CD4-positive, alpha-beta T cell (primary cell): ENCODE measurements around the gene TNRC6B. TPM values are rescaled to one million over a fixed set of nuclear protein-coding genes. Genes with fewer than 3 reads are reported as not detected.

Experiments
- ATAC-seq: fragments of 200-7000 bp; cut with Tn5 transposase; one replicate; pipeline ENCODE4 v1.10.0; 2022; ENCODE audit warnings: mild to moderate bottlenecking; ENCODE audit not compliant: poor library complexity
- CTCF ChIA-PET: fragments of 350-600 bp; sonication (Branson Sonifier 250); formaldehyde crosslinking; loops from one replicate; lab custom pipeline; 2021; ENCODE audit warnings: antibody characterized with exemption, inconsistent platforms; lab: Charles Lee
- POLR2A ChIA-PET: fragments of 350-600 bp; sonication (Branson Sonifier 250); formaldehyde crosslinking; loops from one replicate; lab custom pipeline; 2021; ENCODE audit warnings: antibody characterized with exemption, inconsistent platforms; lab: Charles Lee
- DNase-seq, 14 experiments: peaks; one replicate each; pipeline ENCODE4 v3.0.0-alpha.2; 2013 to 2020; ENCODE audit warnings: mixed read lengths in 2 of 14
- H3K27ac ChIP-seq, 2 donors: one replicate each; pipeline versions ENCODE4 v1.5.1 to v1.7.0; 2013; ENCODE audit warnings: low read length in 2 of 2, low read depth in 1 of 2, mild to moderate bottlenecking in 1 of 2
- H3K27me3 ChIP-seq, 2 experiments: 1 replicate in 1 of 2; 2 replicates in 1 of 2; pipeline versions ENCODE4 v1.6.1 to v1.7.0; 2013; ENCODE audit warnings: low read length in 2 of 2, control low read depth in 1 of 2, mild to moderate bottlenecking in 1 of 2, moderate library complexity in 1 of 2; ENCODE audit not compliant: insufficient read depth in 2 of 2, control insufficient read depth in 1 of 2
- H3K36me3 ChIP-seq: one replicate; pipeline ENCODE4 v1.6.1; 2013; ENCODE audit warnings: low read length, control low read depth; ENCODE audit not compliant: insufficient read depth
- H3K4me1 ChIP-seq: one replicate; pipeline ENCODE4 v1.6.1; 2013; ENCODE audit warnings: low read length, control low read depth; ENCODE audit not compliant: insufficient read depth
- H3K4me3 ChIP-seq: one replicate; pipeline ENCODE4 v1.5.1; 2013; ENCODE audit warnings: mild to moderate bottlenecking, low read length, moderate library complexity
- H3K9me3 ChIP-seq, 2 experiments: 1 replicate in 1 of 2; 2 replicates in 1 of 2; pipeline versions ENCODE4 v1.6.1 to v1.7.0; 2013; ENCODE audit warnings: low read length in 2 of 2, mild to moderate bottlenecking in 2 of 2, control low read depth in 1 of 2, moderate library complexity in 1 of 2; ENCODE audit not compliant: control insufficient read depth in 1 of 2, insufficient read depth in 1 of 2
- H3K27ac Mint-ChIP-seq: one replicate; pipeline ENCODE4 v1.8.0; 2020; ENCODE audit warnings: mixed read lengths
- H3K27me3 Mint-ChIP-seq: one replicate; pipeline ENCODE4 v1.8.0; 2021; ENCODE audit warnings: mixed read lengths
- H3K36me3 Mint-ChIP-seq: one replicate; pipeline ENCODE4 v1.8.0; 2021; ENCODE audit warnings: low read depth, mixed read lengths
- H3K4me1 Mint-ChIP-seq: one replicate; pipeline ENCODE4 v1.8.0; 2021; ENCODE audit warnings: low read depth, mixed read lengths
- H3K4me3 Mint-ChIP-seq: one replicate; pipeline ENCODE4 v1.8.0; 2020; ENCODE audit warnings: mild to moderate bottlenecking, mixed read lengths
- H3K9me3 Mint-ChIP-seq: one replicate; pipeline ENCODE4 v1.8.0; 2020; ENCODE audit warnings: mixed read lengths
- CTCF ChIP-seq: fragments of 200-600 bp; IDR thresholded peaks from one replicate; pipeline ENCODE4 v1.8.0; 2022; ENCODE audit warnings: antibody characterized with exemption, mild to moderate bottlenecking
- intact Hi-C, 2 experiments: fragments of 100-400 bp; cut with DNase I in 1 of 2; cut with micrococcal nuclease in 1 of 2; formaldehyde crosslinking; loops; one replicate each; pipeline versions ENCODE4 v1.15.1 to v1.9.0; 2023 to 2025; cut with DNase I, micrococcal nuclease
- total RNA-seq, 174 experiments: library from RNA in 2 of 174; stranded (reverse) in 2 of 174; gene quantifications; one replicate each; pipeline ENCODE4 v1.2.3 and lab custom pipeline; 2021 to 2026

Gene TNRC6B
- total RNA-seq, 2 experiments from 2014 or later: 110 to 111 TPM

GRCh38 chr22:40326905-40327735 is 149.4 kb downstream of the TNRC6B start:
- intact Hi-C loops: no loop called here
- H3K4me1 ChIP-seq: peaks cover 65% of the 10 kb centered on the region
- H3K4me3 Mint-ChIP-seq: peak overlapping the region; percentile 75

GRCh38 chr22:40328546-40329456 is 151.1 kb downstream of the TNRC6B start:
- peak overlapping the region; percentile 46 for H3K4me3 Mint-ChIP-seq
- Histone ChIP-seq H3K27me3 (no peaks in the 10 kb centered on the region), H3K4me1 (peaks cover 68% of the 10 kb centered on the region), H3K27ac (no peak overlapping the region), H3K9me3 (no peaks in the 10 kb centered on the region), H3K36me3 (peaks cover 13% of the 10 kb centered on the region), H3K4me3 (no peak overlapping the region)
- ATAC-seq (no peak), DNase-seq (no peak)
- H3K27ac Mint-ChIP-seq: peak overlapping the region; percentile 97
- intact Hi-C loops: no loop called here
- H3K27me3 Mint-ChIP-seq: no peaks in the 10 kb centered on the region
- H3K9me3 Mint-ChIP-seq: no peaks in the 10 kb centered on the region
- H3K4me1 Mint-ChIP-seq: peaks cover 100% of the 10 kb centered on the region
- POLR2A ChIA-PET: interaction anchor here (0.6 to 1.7 kb wide), 4 partner anchors 16 to 776 kb away, joined by 3 to 11 read pairs (median 4); partner anchors contain the start of gene ADSL
- H3K36me3 Mint-ChIP-seq: peaks cover 33% of the 10 kb centered on the region
- no peak for TF ChIP-seq CTCF
- CTCF ChIA-PET: interaction anchor here (0.7 to 1.4 kb wide), 3 partner anchors 18 to 20 kb away, joined by 3 to 8 read pairs (median 3); no protein-coding TSS in a partner anchor

More at GRCh38 chr22:40326905-40327735, 149.4 kb downstream of the TNRC6B start:
- peak overlapping the region; percentile 97 for H3K27ac Mint-ChIP-seq
- H3K27me3 ChIP-seq: no peaks in the 10 kb centered on the region
- ChIA-PET POLR2A (interaction anchor here (0.7 to 5.9 kb wide), 5 partner anchors 8 to 150 kb away, joined by 3 to 75 read pairs (median 3); partner anchors contain the start of genes ADSL and TNRC6B), CTCF (interaction anchor here (1.0 to 3.6 kb wide), 3 partner anchors 19 to 798 kb away, joined by 3 to 29 read pairs (median 3); partner anchors contain the start of gene ADSL)
- H3K36me3 ChIP-seq: peaks cover 23% of the 10 kb centered on the region
- H3K27ac ChIP-seq: peak overlapping the region; percentile 52 to 71
- H3K9me3 ChIP-seq: no peaks in the 10 kb centered on the region
- DNase-seq: peak in 4 of 14 experiments; percentile 24 to 73 (median 45)
- peak; percentile 25 for ATAC-seq
- no peak overlapping the region for H3K4me3 ChIP-seq
- no peak for TF ChIP-seq CTCF
- no peaks in the 10 kb centered on the region for H3K27me3 Mint-ChIP-seq
- peaks cover 100% of the 10 kb centered on the region for H3K4me1 Mint-ChIP-seq
- no peaks in the 10 kb centered on the region for H3K9me3 Mint-ChIP-seq
- peaks cover 47% of the 10 kb centered on the region for H3K36me3 Mint-ChIP-seq

- peaks cover 28% of the 10 kb centered on the region for H3K36me3 Mint-ChIP-seq
- DNase-seq (no peak), ATAC-seq (no peak)
- TF ChIP-seq CTCF: no peak
- Histone ChIP-seq H3K4me1 (peaks cover 68% of the 10 kb centered on the region), H3K27me3 (no peaks in the 10 kb centered on the region), H3K27ac (no peak overlapping the region), H3K36me3 (peaks cover 13% of the 10 kb centered on the region), H3K9me3 (no peaks in the 10 kb centered on the region), H3K4me3 (no peak overlapping the region)
- no peaks in the 10 kb centered on the region for H3K27me3 Mint-ChIP-seq
- no peaks in the 10 kb centered on the region for H3K9me3 Mint-ChIP-seq
- no peak overlapping the region for H3K4me3 Mint-ChIP-seq
- ChIA-PET CTCF (interaction anchor here (1.4 kb wide), 1 partner anchor 19 kb away, joined by 8 read pairs; no protein-coding TSS in a partner anchor), POLR2A (interaction anchor here (0.6 to 1.7 kb wide), 5 partner anchors 16 to 776 kb away, joined by 3 to 11 read pairs (median 4); partner anchors contain the start of gene ADSL)
- H3K27ac Mint-ChIP-seq: peak overlapping the region; percentile 97
- H3K4me1 Mint-ChIP-seq: peaks cover 100% of the 10 kb centered on the region
- intact Hi-C loops: no loop called here
Measured at GRCh38 chr22:40329466-40329865, 151.7 kb downstream of the TNRC6B start.
